HG02571 (cell line): ENCODE measurements around the gene TUBB4A.
"Not testable (repeated sequence)": the region's sequence is repeated elsewhere in the genome, so short reads cannot be mapped to it uniquely, and the experiment has no call there.

Experiments used
- ATAC-seq: cut with Tn5 transposase; IDR thresholded peaks from one replicate; pipeline ENCODE4 v1.9.1; 2021; ENCODE audit warnings: mild to moderate bottlenecking, moderate library complexity; ENCODE audit not compliant: unreplicated experiment

The TUBB4A gene

DNA sequence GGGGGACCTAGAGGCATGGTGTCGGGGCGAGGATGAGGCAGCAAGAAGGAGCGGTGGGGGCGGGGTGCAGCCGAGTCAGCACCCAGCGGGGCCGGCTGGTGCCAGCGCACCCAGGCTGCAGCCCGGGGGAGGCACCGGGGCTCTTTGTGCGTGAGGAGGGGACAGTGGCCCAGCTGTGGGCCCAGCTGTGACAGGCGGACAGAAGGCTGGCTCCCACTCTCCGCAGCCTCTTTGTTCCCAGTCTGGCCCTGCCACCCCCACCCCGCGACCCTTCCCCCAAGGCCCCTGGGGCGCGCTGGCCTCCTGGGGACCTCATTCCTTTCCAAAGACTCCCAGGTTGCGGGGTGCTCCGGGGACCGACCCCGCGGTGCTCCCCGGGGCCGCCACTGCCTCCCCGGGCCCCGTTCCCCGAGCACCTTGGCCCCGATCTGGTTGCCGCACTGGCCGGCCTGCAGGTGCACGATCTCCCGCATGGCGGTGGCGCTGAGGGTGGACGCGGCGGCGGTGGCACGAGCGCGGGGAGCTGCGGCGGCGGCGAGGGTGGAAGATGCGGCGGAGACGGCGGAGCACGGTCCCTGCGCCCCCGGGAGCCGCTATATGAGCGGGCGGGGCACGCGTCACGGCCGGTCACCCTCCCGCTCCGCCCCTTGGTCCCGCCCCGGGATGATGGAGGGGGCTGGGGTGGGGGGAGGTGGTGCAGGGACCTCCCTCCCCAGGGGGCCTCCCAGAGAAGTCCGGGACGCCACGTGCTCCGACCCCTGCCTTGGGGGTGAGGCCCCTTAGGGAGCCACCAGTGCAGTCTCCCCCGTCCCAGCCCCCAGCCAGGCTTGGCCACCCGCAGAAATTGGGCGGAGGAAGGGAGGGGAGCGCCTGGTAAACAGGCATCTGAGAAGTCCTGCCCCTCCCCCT lies at the start of gene TUBB4A:
Gene TUBB4A, minus strand, starts transcription at position 570 of the 909 bp plus-strand sequence. Its CDS starts 97 bp downstream, at position 473.
- ATAC-seq: no peak

DNA sequence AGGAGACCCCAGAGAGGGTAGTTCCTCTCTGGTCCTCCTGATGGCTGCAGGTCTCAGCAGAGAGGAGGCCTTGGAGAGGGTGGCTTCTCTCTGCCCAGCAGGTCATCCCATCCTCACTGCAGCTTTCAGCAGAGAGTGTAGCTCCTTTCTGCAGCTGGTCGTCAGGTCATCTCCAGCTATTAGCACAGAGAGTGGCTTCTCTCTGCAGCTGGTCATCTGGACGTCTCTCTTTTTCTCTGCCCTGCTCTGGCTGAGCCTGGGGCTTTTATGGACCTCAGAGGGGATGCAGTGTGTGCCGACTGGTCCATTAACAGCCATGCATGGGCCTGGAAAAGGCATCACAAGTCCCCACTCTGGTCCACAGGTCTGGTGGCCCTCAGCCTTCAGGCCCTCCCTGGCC lies 49.0 kb upstream of the TUBB4A start:
- no peak for ATAC-seq

DNA sequence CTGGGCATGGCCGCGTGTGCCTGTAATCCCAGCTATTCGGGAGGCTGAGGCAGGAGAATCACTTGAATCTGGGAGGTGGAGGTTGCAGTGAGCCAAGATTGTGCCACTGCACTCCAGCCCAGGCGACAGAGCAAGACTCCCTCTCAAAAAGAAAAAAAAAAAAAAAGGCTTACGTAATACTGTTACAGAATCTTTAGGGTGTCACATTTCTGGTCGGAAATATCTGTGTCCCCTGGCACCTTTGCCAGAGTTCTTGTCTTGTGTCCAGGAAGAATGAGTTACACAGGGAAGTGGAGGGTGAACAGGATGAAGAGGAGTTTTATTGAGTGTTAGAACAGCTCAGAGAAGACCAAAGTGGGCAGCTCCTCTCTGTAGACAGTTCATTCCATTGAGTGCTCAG lies 48.6 kb upstream of the TUBB4A start:
- ATAC-seq: not testable (repeated sequence)

DNA sequence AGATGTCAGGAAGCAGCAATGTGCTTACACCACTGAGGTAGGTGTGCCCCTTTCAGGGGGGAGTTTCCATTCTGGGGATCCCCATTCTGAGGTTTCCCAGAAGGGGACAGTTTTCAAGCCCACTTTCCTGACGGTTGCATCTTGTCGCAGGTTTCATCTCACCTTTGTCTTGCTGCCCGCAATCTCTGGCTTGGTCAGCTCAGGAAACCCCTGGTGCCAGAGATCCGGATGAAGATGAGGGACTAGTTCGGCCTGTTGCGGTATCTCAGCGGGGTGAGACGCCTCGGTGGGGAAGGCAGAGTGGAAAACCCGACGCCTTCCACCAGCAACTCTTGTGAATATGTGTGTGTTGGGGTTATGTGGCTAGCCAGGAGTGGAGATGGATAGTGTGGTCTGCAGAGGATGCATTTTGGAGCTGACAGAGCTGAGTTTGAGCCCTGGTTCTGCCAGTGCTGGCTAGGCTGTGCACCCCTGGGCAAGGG lies 41.8 kb upstream of the TUBB4A start:
- ATAC-seq: no peak

DNA sequence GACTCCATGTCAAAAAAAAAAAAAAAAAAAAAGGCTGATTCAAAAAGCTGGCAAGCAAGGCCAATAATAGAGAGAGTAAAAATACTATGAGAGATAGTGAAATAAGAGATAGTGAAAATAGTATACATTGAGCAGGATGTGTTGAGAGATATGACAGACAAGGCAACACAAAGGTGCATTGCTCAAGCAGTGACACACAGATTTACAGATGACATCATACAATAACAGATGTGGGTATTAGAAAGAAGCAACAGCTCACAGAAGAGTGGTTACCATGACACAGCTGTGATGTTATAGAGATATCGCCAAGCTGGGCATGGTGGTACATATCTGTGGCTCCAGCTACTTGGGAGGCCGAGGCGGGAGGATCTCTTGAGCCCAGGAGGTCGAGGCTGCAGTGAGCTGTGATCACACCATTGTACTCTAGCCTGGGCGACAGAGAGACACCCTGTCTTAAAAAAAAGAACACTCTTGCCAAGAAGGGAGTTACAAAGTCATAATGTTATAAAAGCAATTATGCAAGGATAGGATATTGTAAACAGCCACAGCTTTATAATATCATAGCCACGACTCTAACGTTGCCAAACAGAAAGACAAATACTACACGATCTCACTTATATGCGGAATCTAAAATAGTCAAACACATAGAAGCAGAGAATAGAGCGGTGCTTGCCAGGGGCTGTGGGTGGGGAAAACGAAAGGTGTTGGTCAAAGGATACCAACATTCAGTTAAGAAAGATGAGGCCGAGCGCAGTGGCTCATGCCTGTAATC lies 39.0 kb upstream of the TUBB4A start:
- ATAC-seq: no peak

DNA sequence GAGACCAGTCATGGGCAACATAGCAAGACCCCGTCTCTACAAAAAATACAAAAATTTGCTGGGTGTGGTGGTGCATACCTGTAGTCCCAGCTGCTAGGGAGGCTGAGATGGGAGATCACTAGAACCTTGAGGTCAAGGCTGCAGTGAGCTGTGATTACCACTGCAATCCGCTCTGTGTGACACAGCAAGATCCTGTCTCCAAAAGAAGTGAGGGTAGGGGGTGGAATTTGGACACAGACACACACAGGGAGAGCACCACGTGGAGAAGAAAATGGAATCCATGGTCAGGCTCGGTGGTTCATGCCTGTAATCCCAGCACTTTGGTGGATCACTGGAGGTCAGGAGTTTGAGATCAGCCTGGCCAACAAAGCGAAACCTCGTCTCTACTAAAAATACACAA lies 37.4 kb upstream of the TUBB4A start:
- no peak for ATAC-seq

DNA sequence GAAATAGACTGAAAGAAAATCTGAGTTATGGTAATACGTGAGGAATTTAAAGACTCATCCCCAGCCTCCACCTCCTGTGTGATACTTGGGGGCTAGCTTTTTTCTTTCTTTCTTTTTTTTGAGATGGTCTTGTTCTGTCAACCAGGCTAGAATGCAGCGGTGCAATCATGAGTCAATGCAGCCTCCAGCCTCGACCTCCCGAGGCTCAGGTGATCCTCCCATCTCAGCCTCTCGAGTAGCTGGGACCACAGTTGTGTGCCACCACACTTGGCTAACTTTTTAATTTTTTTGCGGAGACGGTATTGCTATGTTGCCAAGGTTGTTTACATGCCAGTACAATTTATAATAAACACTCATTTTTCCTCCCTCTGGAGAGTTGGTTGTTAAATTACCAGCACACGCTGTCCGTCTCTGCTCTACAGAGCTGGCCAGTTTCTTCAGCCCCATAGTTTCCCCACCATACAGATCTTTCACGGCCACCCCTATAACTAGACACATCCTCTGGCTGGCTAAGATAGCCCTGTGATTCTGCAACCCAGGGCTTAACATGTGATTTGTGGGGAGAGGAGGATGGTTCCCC lies 33.5 kb upstream of the TUBB4A start:
- no peak for ATAC-seq

DNA sequence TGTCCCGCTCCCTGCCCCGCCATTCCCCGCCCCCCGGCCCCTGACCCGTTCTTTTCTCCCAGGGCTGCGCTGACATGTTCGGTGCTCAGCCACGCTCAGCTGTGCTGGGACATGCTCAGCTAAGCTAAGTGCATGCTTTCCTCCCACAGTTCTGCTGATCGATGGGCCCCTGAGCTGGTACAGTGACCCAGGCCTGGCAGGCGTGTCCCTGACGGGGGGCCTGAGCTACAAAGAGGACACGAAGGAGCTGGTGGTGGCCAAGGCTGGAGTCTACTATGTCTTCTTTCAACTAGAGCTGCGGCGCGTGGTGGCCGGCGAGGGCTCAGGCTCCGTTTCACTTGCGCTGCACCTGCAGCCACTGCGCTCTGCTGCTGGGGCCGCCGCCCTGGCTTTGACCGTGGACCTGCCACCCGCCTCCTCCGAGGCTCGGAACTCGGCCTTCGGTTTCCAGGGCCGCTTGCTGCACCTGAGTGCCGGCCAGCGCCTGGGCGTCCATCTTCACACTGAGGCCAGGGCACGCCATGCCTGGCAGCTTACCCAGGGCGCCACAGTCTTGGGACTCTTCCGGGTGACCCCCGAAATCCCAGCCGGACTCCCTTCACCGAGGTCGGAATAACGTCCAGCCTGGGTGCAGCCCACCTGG lies 32.5 kb upstream of the TUBB4A start:
- no peak for ATAC-seq

DNA sequence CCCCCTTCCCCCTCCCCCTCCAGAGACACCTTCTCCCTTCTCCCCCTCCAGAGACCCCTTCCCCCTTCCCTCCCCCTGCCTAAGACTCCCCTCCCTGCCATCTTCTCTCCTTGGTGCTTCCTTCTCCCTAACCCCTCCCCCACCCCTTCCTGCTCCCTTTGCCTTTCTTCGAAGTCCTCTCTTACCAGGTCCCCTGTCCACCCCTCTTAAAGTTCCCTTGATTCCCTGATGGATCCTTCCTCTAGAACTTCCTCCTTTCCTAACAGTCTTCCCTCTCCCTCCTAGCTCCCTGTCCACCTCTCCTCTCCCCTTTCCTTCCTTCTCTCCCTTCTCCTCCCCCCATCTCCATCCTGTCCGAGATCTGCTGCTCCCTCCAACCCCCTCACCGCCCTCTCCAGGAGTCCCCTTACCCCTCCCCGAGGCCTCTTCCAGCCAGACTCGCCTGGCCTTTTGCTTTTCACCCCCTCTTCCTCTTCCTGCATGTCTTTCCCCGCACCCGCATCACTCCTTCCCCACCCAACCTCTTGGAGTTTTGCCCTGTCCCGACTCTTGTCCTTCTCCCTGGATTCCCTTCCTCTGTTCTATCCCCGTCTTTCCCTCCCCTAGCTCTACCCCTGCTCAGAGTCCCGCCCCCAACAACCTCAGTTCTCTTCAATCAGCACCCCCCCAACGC lies 31.8 kb upstream of the TUBB4A start:
- no peak for ATAC-seq

DNA sequence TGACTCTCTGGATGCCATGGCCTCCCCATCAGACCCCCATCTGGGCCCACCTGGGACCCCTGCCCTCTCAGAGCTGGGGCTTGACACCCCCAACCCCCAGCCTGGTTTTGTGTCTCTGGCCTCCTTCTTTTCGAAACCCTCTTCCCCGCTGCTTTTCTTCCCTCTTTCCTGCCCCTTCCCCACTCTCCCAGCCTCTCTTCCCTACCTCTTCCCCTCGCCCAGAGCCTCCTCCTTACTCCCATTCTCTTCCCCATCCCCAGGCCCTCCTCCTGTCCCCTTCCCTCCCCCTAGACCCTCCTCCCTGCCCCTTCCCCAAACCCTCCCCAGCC lies 30.9 kb upstream of the TUBB4A start:
- ATAC-seq: no peak

DNA sequence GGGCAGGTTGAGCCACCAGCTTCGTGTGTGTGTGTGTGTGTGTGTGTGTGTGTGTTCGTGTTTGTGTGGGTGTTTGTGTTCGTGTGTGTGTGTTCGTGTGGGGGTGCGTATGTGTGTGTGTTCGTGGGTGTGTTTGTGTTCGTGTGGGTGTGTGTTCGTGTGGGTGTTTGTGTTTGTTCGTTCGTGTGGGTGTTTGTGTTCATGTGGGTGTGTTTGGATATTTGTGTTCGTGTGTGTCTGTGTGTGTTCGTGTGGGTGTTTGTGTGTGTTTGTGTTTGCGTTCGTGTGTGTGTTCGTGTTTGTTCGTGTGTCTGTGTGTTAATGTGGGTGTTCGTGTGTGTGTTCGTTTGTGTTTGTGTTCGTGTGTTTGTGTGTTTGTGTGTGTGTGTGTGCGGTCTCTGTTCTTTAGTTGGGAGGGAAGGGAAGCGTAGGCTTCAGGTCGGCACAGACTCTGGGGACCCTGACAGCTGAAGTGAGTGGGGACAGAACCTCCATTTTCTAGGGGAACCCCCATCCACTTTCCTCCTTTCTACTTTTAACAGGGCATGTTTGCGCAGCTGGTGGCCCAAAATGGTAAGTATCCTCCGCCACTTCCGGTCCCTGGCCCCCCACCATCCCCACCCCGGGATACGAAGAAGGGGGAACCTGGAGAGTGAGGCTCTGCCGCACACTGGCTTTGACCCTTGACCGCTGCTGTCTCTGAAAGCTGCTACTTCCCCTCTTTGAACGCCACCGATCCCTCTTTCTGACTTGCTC lies 30.3 kb upstream of the TUBB4A start:
- ATAC-seq: no peak

DNA sequence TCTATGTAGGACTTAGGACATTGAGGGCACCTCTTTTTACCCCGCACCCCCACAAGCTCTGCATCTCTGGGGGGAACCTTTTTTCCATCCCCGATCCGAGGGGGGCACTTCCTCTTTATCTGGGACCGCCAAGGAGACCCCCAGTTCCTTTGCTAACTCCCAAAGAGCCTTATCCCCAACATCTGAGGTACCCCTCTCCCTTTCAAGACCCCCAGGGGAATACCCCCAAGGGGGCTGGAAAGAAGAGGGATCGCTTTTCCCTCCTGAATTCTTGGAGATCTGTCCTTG lies 29.8 kb upstream of the TUBB4A start:
- no peak for ATAC-seq

DNA sequence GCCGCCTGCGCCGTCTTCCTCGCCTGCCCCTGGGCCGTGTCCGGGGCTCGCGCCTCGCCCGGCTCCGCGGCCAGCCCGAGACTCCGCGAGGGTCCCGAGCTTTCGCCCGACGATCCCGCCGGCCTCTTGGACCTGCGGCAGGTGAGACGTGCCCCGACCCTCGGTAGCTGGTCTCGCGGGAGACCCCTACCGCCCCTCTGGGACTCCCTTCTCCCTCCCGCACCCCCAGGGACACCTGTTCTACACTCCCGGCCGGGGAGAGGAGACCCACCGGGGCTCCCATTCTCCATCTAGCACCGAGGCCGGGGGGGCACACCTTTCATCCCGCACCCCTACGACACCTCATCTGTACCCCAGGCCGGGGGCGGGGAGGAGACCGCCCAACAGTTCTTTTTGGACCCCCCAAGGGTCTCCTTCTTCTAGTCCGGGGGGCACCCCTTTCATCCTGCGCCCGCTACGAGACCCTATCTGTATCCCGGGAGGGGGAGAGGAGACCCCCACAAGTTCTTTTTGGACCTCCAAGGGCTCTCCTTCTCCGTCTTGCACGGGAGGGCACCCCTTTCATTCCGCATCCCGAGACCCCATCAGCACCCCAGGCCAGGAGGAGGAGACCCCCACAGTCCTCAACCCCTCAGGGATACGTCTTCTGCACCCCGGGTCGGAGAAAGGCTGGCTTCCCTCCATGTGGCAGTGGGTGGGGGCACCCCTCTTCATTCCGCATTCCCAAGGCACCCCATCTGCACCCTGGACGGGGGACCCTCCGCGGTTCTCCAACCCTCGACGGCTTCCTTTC lies 29.2 kb upstream of the TUBB4A start:
- ATAC-seq: no peak

DNA sequence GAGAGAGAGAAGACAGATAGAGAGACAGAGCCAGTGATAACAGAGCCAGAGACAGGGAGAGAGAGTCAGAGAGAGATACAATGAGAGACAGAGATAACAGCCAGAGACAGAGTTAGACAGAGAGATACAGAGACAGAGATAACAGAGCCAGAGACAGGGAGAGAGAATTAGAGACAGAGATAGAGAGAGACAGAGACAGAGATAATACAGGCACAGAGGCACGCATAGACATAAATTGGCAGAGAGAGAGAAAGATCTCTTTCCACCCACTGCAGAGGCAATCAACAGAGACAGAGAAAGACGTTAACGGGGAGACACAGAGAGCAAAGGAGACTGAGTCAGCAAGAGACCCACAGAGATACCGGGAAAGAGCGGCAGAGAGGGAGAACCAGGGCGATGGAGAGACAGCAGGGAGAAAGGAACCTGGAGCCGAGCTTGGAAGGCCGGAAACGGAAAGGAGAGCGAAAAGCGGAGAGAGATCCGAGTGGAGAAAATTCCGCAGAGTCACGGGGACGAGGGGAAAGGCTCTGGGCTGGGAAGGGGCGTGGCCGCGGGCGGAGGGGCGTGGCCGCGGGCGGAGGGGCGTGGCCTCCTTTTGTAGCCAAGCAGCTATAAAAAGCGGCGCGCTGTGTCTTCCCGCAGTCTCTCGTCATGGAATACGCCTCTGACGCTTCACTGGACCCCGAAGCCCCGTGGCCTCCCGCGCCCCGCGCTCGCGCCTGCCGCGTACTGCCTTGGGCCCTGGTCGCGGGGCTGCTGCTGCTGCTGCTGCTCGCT lies 28.5 kb upstream of the TUBB4A start, which contains the start of gene TNFSF9:
Gene TNFSF9, plus strand, starts transcription at position 641 of the 777 bp plus-strand sequence. Its CDS starts 11 bp downstream, at position 652.
- ATAC-seq: peak; percentile 41

DNA sequence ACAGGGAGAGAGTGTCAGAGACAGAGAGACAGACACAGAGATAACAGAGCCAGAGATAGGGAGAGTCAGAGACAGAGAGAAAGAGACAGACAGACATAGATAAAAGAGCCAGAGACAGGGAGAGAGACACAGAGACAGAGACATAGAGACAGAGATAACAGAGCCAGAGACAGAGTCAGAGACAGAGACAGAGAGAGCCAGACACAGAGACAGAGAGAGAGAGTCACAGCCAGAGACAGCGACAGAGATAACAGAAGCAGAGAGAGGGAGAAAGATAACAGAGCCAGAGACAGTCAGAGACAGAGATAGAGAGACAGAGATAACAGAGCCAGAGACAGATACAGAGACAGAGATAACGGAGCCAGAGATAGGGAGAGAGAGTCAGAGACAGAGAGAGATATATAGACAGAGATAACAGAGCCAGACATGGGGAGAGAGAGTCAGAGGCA lies 27.9 kb upstream of the TUBB4A start:
- no peak for ATAC-seq

DNA sequence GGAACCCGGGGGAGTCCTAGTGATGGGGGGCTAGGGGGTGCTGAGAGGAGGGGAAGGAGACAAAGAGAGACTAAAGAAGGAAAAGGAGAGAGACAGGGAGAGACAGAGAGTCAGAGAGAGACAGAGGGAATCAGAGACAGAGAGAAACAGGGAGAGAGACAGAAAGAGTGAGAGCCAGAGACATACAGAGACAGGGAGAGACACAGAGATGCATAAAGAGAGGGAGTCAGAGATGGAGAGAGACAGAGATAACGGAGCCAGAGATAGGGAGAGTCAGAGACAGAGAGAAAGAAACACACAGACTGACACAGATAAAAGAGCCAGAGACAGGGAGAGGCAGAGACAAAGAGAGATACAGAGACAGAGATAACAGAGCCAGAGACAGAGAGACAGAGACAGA lies 27.2 kb upstream of the TUBB4A start:
- ATAC-seq: no peak

DNA sequence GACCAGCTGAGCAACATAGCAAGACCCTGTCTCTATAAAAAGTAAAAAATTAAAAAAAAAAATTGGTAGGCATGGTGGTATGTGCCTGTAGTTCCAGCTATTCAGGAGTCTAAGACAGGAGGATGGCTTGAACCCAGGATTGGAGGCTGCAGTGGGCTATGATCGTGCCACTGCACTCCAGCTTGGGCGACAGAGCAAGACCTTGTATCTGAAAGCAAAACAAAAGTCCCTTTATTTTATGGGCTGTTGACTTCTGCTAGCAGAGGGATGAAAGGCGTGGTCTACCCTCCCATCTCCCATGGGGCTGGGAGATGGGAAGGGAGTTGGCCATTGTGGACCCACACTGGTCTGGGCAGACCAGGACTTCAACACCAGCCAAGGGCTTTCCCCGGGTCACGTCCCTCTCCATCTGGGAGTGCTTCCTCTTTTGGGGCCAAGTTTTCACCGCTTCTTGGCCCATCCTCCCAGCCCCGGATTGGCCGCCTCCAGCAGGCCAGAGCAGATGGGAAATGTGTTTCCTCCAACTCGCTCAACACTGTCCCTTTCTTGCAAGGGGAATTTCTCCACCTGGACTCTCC lies 26.5 kb upstream of the TUBB4A start:
- no peak for ATAC-seq
